SK-N-MC (cell line): ENCODE data around the gene ZNF565.
"Not testable (repeated sequence)": the region's sequence is repeated elsewhere in the genome, so short reads cannot be mapped to it uniquely, and the experiment has no call there.

Source experiments
- EZH2 ChIP-seq: fragments of 200-600 bp; sonication (generic); IDR thresholded peaks from one replicate; pipeline ENCODE4 v1.6.1; 2017; ENCODE audit warnings: antibody characterized with exemption
- POLR2AphosphoS5 ChIP-seq: IDR thresholded peaks from 2 replicates; pipeline ENCODE4 v1.6.1; 2012; ENCODE audit warnings: mild to moderate bottlenecking, low read depth, low read length, borderline replicate concordance

- not testable (repeated sequence) for TF ChIP-seq EZH2, POLR2AphosphoS5
Measured at GRCh38 chr19:36134867-36135266, 79.6 kb downstream of the ZNF565 start.
